SKM-1 treated with dmso at 0.1 percent for 144 hours (cell line): ENCODE results near the gene DIP2C.
"Not testable (repeated sequence)": the region's sequence is repeated elsewhere in the genome, so short reads cannot be mapped to it uniquely, and the experiment has no call there.

Source experiments
- DNase-seq: peaks from one replicate; lab custom pipeline; 2025; ENCODE audit not compliant: unreplicated experiment; lab: John Stamatoyannopoulos, UW

Gene DIP2C

GRCh38 chr10:368579-369220 is 320.8 kb downstream of the DIP2C start:
- no peak for DNase-seq

GRCh38 chr10:368107-368506 is 321.4 kb downstream of the DIP2C start:
- not testable (repeated sequence) for DNase-seq

GRCh38 chr10:367636-368035 is 321.8 kb downstream of the DIP2C start:
- no peak for DNase-seq

- DNase-seq, result no peak
Observed at GRCh38 chr10:366186-366585, 323.3 kb downstream of the DIP2C start.

- no peak for DNase-seq
Observed at GRCh38 chr10:364267-364775, 325.1 kb downstream of the DIP2C start.

- no peak for DNase-seq
Observed at GRCh38 chr10:363152-363551, 326.3 kb downstream of the DIP2C start.

GRCh38 chr10:361203-362081 is 328.0 kb downstream of the DIP2C start:
- no peak for DNase-seq

GRCh38 chr10:360653-361052 is 328.8 kb downstream of the DIP2C start:
- no peak for DNase-seq

- no peak for DNase-seq
Observed at GRCh38 chr10:359762-360161, 329.7 kb downstream of the DIP2C start.

- DNase-seq, result no peak
Observed at GRCh38 chr10:359093-359492, 330.4 kb downstream of the DIP2C start.

GRCh38 chr10:357201-357950 is 332.1 kb downstream of the DIP2C start:
- DNase-seq, result no peak

GRCh38 chr10:356452-356851 is 333.0 kb downstream of the DIP2C start:
- DNase-seq, result no peak

- no peak for DNase-seq
Observed at GRCh38 chr10:354901-355617, 334.4 kb downstream of the DIP2C start.

GRCh38 chr10:352476-353235 is 336.8 kb downstream of the DIP2C start:
- DNase-seq, result no peak

- DNase-seq, result no peak
Observed at GRCh38 chr10:351770-352334, 337.6 kb downstream of the DIP2C start.

- no peak for DNase-seq
Observed at GRCh38 chr10:350981-351501, 338.4 kb downstream of the DIP2C start.

GRCh38 chr10:349081-349480 is 340.4 kb downstream of the DIP2C start:
- DNase-seq, result no peak

- no peak for DNase-seq
Observed at GRCh38 chr10:348456-348855, 341.0 kb downstream of the DIP2C start.

- DNase-seq, result not testable (repeated sequence)
Observed at GRCh38 chr10:347774-348173, 341.7 kb downstream of the DIP2C start.

GRCh38 chr10:347190-347589 is 342.3 kb downstream of the DIP2C start:
- not testable (repeated sequence) for DNase-seq
